H1 (cell line): ENCODE data around the gene TJP2. TPM values are rescaled to one million over a fixed set of nuclear protein-coding genes. Genes with fewer than 3 reads are reported as not detected.

Experiments
- CBX5 ChIP-seq: fragments of 300-800, 300-1000 bp; sonication (generic); IDR thresholded peaks from 2 replicates; pipeline ENCODE4 v1.7.1; 2016; ENCODE audit warnings: antibody characterized with exemption, low read length, low read depth
- CTBP2 ChIP-seq: IDR thresholded peaks from 2 replicates; pipeline ENCODE4 v1.7.0; 2011; ENCODE audit warnings: borderline replicate concordance, mild to moderate bottlenecking, moderate library complexity, mixed read lengths, low read length; ENCODE audit not compliant: insufficient read depth, insufficient read length
- EGR1 ChIP-seq: IDR thresholded peaks from 2 replicates; pipeline ENCODE4 v1.6.1; 2011; ENCODE audit warnings: low read depth, low read length, borderline replicate concordance
- POLR2A ChIP-seq, 2 experiments: IDR thresholded peaks; 1 replicate in 1 of 2; 2 replicates in 1 of 2; pipeline ENCODE4 v1.6.1; 2011; ENCODE audit warnings: low read depth in 2 of 2, low read length in 2 of 2, mild to moderate bottlenecking in 2 of 2; ENCODE audit errors: control extremely low read depth in 1 of 2
- SAP30 ChIP-seq: fragments of 300-600 bp; sonication (generic); IDR thresholded peaks from 2 replicates; pipeline ENCODE4 v1.7.1; 2012; ENCODE audit warnings: low read length, moderate library complexity, mild to moderate bottlenecking, inconsistent platforms; ENCODE audit not compliant: insufficient read depth, insufficient replicate concordance
- polyA plus RNA-seq, 7 experiments: library from polyadenylated mRNA; depleted of rRNA in 3 of 7; stranded (reverse) in 5 of 7; unstranded in 2 of 7; fragments of >200 nt in 5 of 7; fragments of 200-250 nt in 2 of 7; gene quantifications; 1 replicate in 5 of 7; 2 replicates in 1 of 7; 4 replicates in 1 of 7; pipeline versions ENCODE4 v1.2.1 to v1.2.3, GENCODE V29; 2011 to 2013; ENCODE audit warnings: missing spikeins in 2 of 7, mixed read lengths in 2 of 7
- total RNA-seq: library from RNA; stranded (reverse); fragmentation: NEBNext Ultra II Directional; extraction: Animal tissue kit (Norgen Biotek cat#: 25700); gene quantifications from 2 replicates; pipeline ENCODE4 v1.2.1, GENCODE V29; 2021

Gene TJP2
- total and polyA plus RNA-seq, 2 of the 8 experiments (the other 6 are each of a cell fraction or from before 2014, with no cell fraction given) = 54.9 to 137 TPM

- TF ChIP-seq CBX5 = no peak
- TF ChIP-seq SAP30 = no peak
- no peak for TF ChIP-seq POLR2A (IDR thresholded peaks at IDR 0.05; ENCODE audit: control extremely low read depth in 1 of 2, low read depth in 2 of 2, low read length in 2 of 2)
- no peak for TF ChIP-seq CTBP2
- no peak for TF ChIP-seq EGR1
These were observed 143.8 kb downstream of the TJP2 start (continued) for GRCh38 chr9:69317894-69318293.
